B cell (primary cell): Measurements from ENCODE around the gene NUP98. TPM values are rescaled to one million over a fixed set of nuclear protein-coding genes. Genes with fewer than 3 reads are reported as not detected.

Experiments used
- ATAC-seq: fragments of 200-7000 bp; cut with Tn5 transposase; one replicate; pipeline ENCODE4 v1.10.0; 2021; ENCODE audit warnings: low read depth, mild to moderate bottlenecking, moderate number of reproducible peaks, moderate library complexity
- CTCF ChIA-PET: fragments of 350-600 bp; sonication (Branson Sonifier 250); formaldehyde crosslinking; loops from one replicate; lab custom pipeline; 2021; ENCODE audit warnings: antibody characterized with exemption, inconsistent platforms; lab: Charles Lee
- POLR2A ChIA-PET: fragments of 350-600 bp; sonication (Branson Sonifier 250); formaldehyde crosslinking; loops from one replicate; lab custom pipeline; 2021; ENCODE audit warnings: antibody characterized with exemption; lab: Charles Lee
- DNase-seq: peaks from one replicate; pipeline ENCODE4 v3.0.0; 2013
- H2AFZ ChIP-seq: 2 replicates; pipeline ENCODE4 v1.6.1; 2012; ENCODE audit warnings: mild to moderate bottlenecking, low read depth, low read length; ENCODE audit not compliant: insufficient read depth, poor library complexity, severe bottlenecking
- H3K27ac ChIP-seq, 2 donors: 1 replicate in 1 of 2; 2 replicates in 1 of 2; pipeline ENCODE4 v1.5.1; 2012 to 2013; ENCODE audit warnings: low read length in 2 of 2, mild to moderate bottlenecking in 2 of 2, moderate library complexity in 1 of 2
- H3K27me3 ChIP-seq, 4 experiments: fragments of 200-600 bp in 1 of 4; sonication (generic) in 1 of 4; replicated peaks in 1 of 4; 1 replicate in 2 of 4; 2 replicates in 2 of 4; pipeline versions ENCODE4 v1.6.1 to v1.7.0; 2013 to 2016; ENCODE audit warnings: low read length in 3 of 4, mild to moderate bottlenecking in 2 of 4, mixed read lengths in 1 of 4, moderate library complexity in 1 of 4; ENCODE audit not compliant: insufficient read depth in 4 of 4, control insufficient read depth in 3 of 4; ENCODE audit errors: control extremely low read depth in 1 of 4
- H3K36me3 ChIP-seq, 2 experiments: replicated peaks in 1 of 2; 1 replicate in 1 of 2; 2 replicates in 1 of 2; pipeline versions ENCODE4 v1.6.1 to v1.7.1; 2013; ENCODE audit warnings: low read length in 1 of 2; ENCODE audit not compliant: insufficient read depth in 2 of 2, control insufficient read depth in 1 of 2; ENCODE audit errors: control extremely low read depth in 1 of 2, extremely low read depth in 1 of 2
- H3K4me1 ChIP-seq, 2 donors: fragments of 200-600 bp in 1 of 2; sonication (generic) in 1 of 2; 1 replicate in 1 of 2; 2 replicates in 1 of 2; pipeline versions ENCODE4 v1.5.1 to v1.6.1; 2013 to 2017; ENCODE audit warnings: low read length in 2 of 2; ENCODE audit not compliant: control insufficient read depth in 2 of 2, insufficient read depth in 2 of 2
- H3K4me2 ChIP-seq: replicated peaks from 2 replicates; pipeline ENCODE3; 2012; ENCODE audit warnings: mild to moderate bottlenecking, low read depth, low read length; ENCODE audit not compliant: poor library complexity, severe bottlenecking
- H3K4me3 ChIP-seq, 5 experiments: fragments of 200-600 bp in 1 of 5; sonication (generic) in 1 of 5; 1 replicate in 3 of 5; 2 replicates in 2 of 5; pipeline versions ENCODE4 v1.5.1 to v1.7.0; 2011 to 2016; ENCODE audit warnings: low read length in 4 of 5, mild to moderate bottlenecking in 4 of 5, low read depth in 2 of 5, control low read depth in 1 of 5, moderate library complexity in 1 of 5; ENCODE audit not compliant: insufficient read depth in 1 of 5; ENCODE audit errors: control extremely low read depth in 1 of 5, extremely low read depth in 1 of 5
- H3K79me2 ChIP-seq: fragments of 200-600 bp; sonication (generic); one replicate; pipeline ENCODE4 v1.6.0; 2016; ENCODE audit warnings: low read length; ENCODE audit not compliant: control insufficient read depth, insufficient read depth
- H3K9ac ChIP-seq: fragments of 200-600 bp; sonication (generic); 2 replicates; pipeline ENCODE4 v1.6.1; 2017; ENCODE audit warnings: mild to moderate bottlenecking, low read length, moderate library complexity
- H3K9me3 ChIP-seq, 3 donors: one replicate each; pipeline versions ENCODE4 v1.6.1 to v1.7.1; 2013; ENCODE audit warnings: low read length in 2 of 3; ENCODE audit not compliant: control insufficient read depth in 2 of 3, insufficient read depth in 1 of 3; ENCODE audit errors: control extremely low read depth in 1 of 3
- H4K20me1 ChIP-seq: 2 replicates; pipeline ENCODE4 v1.6.0; 2012; ENCODE audit warnings: mild to moderate bottlenecking, low read length; ENCODE audit not compliant: insufficient read depth, control insufficient read depth, poor library complexity, severe bottlenecking
- H3K27ac Mint-ChIP-seq: one replicate; pipeline ENCODE4 v1.8.0; 2021; ENCODE audit warnings: mixed read lengths
- H3K27me3 Mint-ChIP-seq: one replicate; pipeline ENCODE4 v1.8.0; 2021; ENCODE audit warnings: mixed read lengths
- H3K4me1 Mint-ChIP-seq: one replicate; pipeline ENCODE4 v1.8.0; 2021; ENCODE audit warnings: mixed read lengths
- H3K4me3 Mint-ChIP-seq: one replicate; pipeline ENCODE4 v1.8.0; 2021; ENCODE audit warnings: mixed read lengths
- H3K9me3 Mint-ChIP-seq: one replicate; pipeline ENCODE4 v1.8.0; 2022; ENCODE audit warnings: mixed read lengths; ENCODE audit not compliant: insufficient read depth
- CTCF ChIP-seq: fragments of 200-600 bp; IDR thresholded peaks from one replicate; pipeline ENCODE4 v1.8.0; 2022; ENCODE audit warnings: antibody characterized with exemption, mild to moderate bottlenecking
- EZH2 ChIP-seq: IDR thresholded peaks from 2 replicates; pipeline ENCODE4 v1.6.1; 2012; ENCODE audit warnings: borderline replicate concordance, low read depth, mild to moderate bottlenecking, moderate library complexity, low read length; ENCODE audit not compliant: insufficient read depth, poor library complexity, severe bottlenecking
- WGBS: methylation state at CpG from one replicate; pipeline ENCODE4 v1.1.5; 2013; ENCODE audit warnings: missing lambda C conversion rate; ENCODE audit not compliant: insufficient coverage; 5-methylcytosine and 5-hydroxymethylcytosine counted together
- intact Hi-C: fragments of 100-400 bp; cut with micrococcal nuclease; formaldehyde crosslinking; loops from one replicate; pipeline ENCODE4 v1.10.0; 2022
- polyA plus RNA-seq: library from polyadenylated mRNA; depleted of rRNA; stranded (reverse); fragments of >200 nt; gene quantifications from 2 replicates; pipeline ENCODE4 v1.2.3, GENCODE V29; 2012
- total RNA-seq, 2 donors: library from RNA; stranded (reverse); fragments of 120-200 nt in 1 of 2; gene quantifications; 1 replicate in 1 of 2; 2 replicates in 1 of 2; pipeline versions ENCODE4 v1.2.3 to v1.2.4, GENCODE V29; 2013 to 2022

Gene NUP98
- total and polyA plus RNA-seq, 2 donors (not counting 1 experiment from before 2014, with no cell fraction given), result 99.8 to 111 TPM

GRCh38 chr11:3831378-3832239, 34.3 kb upstream of the NUP98 start:
- CTCF ChIA-PET, result interaction anchor here (0.6 to 28.7 kb wide), 5 partner anchors 10 to 241 kb away, joined by 5 to 662 read pairs (median 8); partner anchors contain the start of genes PGAP2, RHOG and STIM1
- peaks cover 83% of the 10 kb centered on the region for H3K79me2 ChIP-seq
- intact Hi-C loops, result no loop called here
- peaks cover 4 to 60% of the 10 kb centered on the region in 2 experiments for H3K36me3 ChIP-seq
- DNase-seq (no peak), ATAC-seq (no peak)
- H3K4me1 Mint-ChIP-seq, result peaks cover 64% of the 10 kb centered on the region
- H3K4me2 ChIP-seq, result no peak overlapping the region
- H3K9ac ChIP-seq, result no peak overlapping the region
- H3K4me3 Mint-ChIP-seq, result peak overlapping the region; percentile 42
- no peak for TF ChIP-seq EZH2
- TF ChIP-seq CTCF, result no peak
- no peaks in the 10 kb centered on the region for H3K9me3 ChIP-seq
- H3K27ac Mint-ChIP-seq, result peak overlapping the region; percentile 77
- no peaks in the 10 kb centered on the region for H3K9me3 Mint-ChIP-seq
- 80% methylated on average over 11 of the region's 13 CpGs for WGBS
- POLR2A ChIA-PET, result interaction anchor here (0.6 kb wide), 1 partner anchor 9 kb away, joined by 4 read pairs; the partner anchor contains the start of gene RHOG
- no peaks in the 10 kb centered on the region for H3K27me3 Mint-ChIP-seq
- H3K27me3 ChIP-seq, result no peaks in the 10 kb centered on the region
- H3K4me3 ChIP-seq, result no peak overlapping the region
- H2AFZ ChIP-seq, result no peak overlapping the region
- H4K20me1 ChIP-seq, result peaks cover 77% of the 10 kb centered on the region
- peaks cover 53 to 61% of the 10 kb centered on the region in 2 donors for H3K4me1 ChIP-seq
- H3K27ac ChIP-seq, result peak overlapping the region in 1 of 2 donors; percentile 66

GRCh38 chr11:3830730-3831129, 33.4 kb upstream of the NUP98 start:
- intact Hi-C loops, result no loop called here
- H3K9ac ChIP-seq, result no peak overlapping the region
- H3K27me3 ChIP-seq, result no peaks in the 10 kb centered on the region
- H4K20me1 ChIP-seq, result peaks cover 70% of the 10 kb centered on the region
- peak overlapping the region; percentile 5 to 66 for H3K27ac ChIP-seq
- H3K4me1 ChIP-seq, result peaks cover 44 to 52% of the 10 kb centered on the region in 2 donors
- H3K27ac Mint-ChIP-seq, result peak overlapping the region; percentile 77
- H3K4me3 Mint-ChIP-seq, result no peak overlapping the region
- no peak for DNase-seq
- POLR2A ChIA-PET, result interaction anchor here (0.6 kb wide), 1 partner anchor 11 kb away, joined by 5 read pairs; no protein-coding TSS in a partner anchor
- H3K9me3 Mint-ChIP-seq, result no peaks in the 10 kb centered on the region
- CTCF ChIA-PET, result interaction anchor here (2.1 to 28.7 kb wide), 4 partner anchors 11 to 242 kb away, joined by 6 to 662 read pairs (median 12); partner anchors contain the start of genes PGAP2, RHOG and STIM1
- peaks cover 60% of the 10 kb centered on the region for H3K4me1 Mint-ChIP-seq
- no peaks in the 10 kb centered on the region for H3K27me3 Mint-ChIP-seq
- H3K79me2 ChIP-seq, result peaks cover 74% of the 10 kb centered on the region
- no CpG with 5 or more reads among the region's 1 CpG for WGBS
- H3K36me3 ChIP-seq, result peaks cover 4 to 68% of the 10 kb centered on the region in 2 experiments
- no peak for TF ChIP-seq EZH2
- TF ChIP-seq CTCF, result no peak
- no peaks in the 10 kb centered on the region for H3K9me3 ChIP-seq
- H3K4me3 ChIP-seq, result no peak overlapping the region
- H2AFZ ChIP-seq, result no peak overlapping the region
- no peak overlapping the region for H3K4me2 ChIP-seq
- ATAC-seq, result no peak
